ENCODE results near the gene TESK2. TPM values are rescaled to one million over a fixed set of nuclear protein-coding genes. Genes with fewer than 3 reads are reported as not detected.

TESK2 gene
- total RNA-seq, 3 donors from 2014 or later (not counting 1 experiment from before 2014, with no cell fraction given): 5.1 to 7.4 (median 6.0) TPM

GRCh38 chr1:45510972-45511527 lies 20.1 kb upstream of the TESK2 start:
- no peak overlapping the region for H3K4me3 Mint-ChIP-seq
- no peaks in the 10 kb centered on the region for H3K9me3 Mint-ChIP-seq
- TF ChIP-seq, protein P1, sequence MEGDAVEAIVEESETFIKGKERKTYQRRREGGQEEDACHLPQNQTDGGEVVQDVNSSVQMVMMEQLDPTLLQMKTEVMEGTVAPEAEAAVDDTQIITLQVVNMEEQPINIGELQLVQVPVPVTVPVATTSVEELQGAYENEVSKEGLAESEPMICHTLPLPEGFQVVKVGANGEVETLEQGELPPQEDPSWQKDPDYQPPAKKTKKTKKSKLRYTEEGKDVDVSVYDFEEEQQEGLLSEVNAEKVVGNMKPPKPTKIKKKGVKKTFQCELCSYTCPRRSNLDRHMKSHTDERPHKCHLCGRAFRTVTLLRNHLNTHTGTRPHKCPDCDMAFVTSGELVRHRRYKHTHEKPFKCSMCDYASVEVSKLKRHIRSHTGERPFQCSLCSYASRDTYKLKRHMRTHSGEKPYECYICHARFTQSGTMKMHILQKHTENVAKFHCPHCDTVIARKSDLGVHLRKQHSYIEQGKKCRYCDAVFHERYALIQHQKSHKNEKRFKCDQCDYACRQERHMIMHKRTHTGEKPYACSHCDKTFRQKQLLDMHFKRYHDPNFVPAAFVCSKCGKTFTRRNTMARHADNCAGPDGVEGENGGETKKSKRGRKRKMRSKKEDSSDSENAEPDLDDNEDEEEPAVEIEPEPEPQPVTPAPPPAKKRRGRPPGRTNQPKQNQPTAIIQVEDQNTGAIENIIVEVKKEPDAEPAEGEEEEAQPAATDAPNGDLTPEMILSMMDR (IDR thresholded peaks at IDR 0.05): no peak
- ATAC-seq (no peak), DNase-seq (no peak)
- Histone ChIP-seq H3K4me3 (ENCODE audit: low read length) (no peak overlapping the region), H3K9me3 (ENCODE audit: control insufficient read depth, insufficient read depth, low read length) (no peaks in the 10 kb centered on the region), H3K27ac (ENCODE audit: low read length) (no peak overlapping the region), H3K36me3 (ENCODE audit: control insufficient read depth, insufficient read depth, low read length) (peaks cover 62% of the 10 kb centered on the region), H3K4me1 (ENCODE audit: control insufficient read depth, insufficient read depth, low read length) (no peaks in the 10 kb centered on the region), H3K27me3 (ENCODE audit: control insufficient read depth, insufficient read depth, low read length) (no peaks in the 10 kb centered on the region)
- no peaks in the 10 kb centered on the region for H3K27me3 Mint-ChIP-seq (ENCODE audit: low read depth in 2 of 2)
- no peak overlapping the region for H3K27ac Mint-ChIP-seq
- 90% methylated on average over 4 of the region's 4 CpGs for WGBS (ENCODE audit: insufficient coverage)
- peaks cover 21% of the 10 kb centered on the region for H3K36me3 Mint-ChIP-seq
- intact Hi-C loops (cut with micrococcal nuclease): no loop called here
- H3K4me1 Mint-ChIP-seq: no peaks in the 10 kb centered on the region

DNA sequence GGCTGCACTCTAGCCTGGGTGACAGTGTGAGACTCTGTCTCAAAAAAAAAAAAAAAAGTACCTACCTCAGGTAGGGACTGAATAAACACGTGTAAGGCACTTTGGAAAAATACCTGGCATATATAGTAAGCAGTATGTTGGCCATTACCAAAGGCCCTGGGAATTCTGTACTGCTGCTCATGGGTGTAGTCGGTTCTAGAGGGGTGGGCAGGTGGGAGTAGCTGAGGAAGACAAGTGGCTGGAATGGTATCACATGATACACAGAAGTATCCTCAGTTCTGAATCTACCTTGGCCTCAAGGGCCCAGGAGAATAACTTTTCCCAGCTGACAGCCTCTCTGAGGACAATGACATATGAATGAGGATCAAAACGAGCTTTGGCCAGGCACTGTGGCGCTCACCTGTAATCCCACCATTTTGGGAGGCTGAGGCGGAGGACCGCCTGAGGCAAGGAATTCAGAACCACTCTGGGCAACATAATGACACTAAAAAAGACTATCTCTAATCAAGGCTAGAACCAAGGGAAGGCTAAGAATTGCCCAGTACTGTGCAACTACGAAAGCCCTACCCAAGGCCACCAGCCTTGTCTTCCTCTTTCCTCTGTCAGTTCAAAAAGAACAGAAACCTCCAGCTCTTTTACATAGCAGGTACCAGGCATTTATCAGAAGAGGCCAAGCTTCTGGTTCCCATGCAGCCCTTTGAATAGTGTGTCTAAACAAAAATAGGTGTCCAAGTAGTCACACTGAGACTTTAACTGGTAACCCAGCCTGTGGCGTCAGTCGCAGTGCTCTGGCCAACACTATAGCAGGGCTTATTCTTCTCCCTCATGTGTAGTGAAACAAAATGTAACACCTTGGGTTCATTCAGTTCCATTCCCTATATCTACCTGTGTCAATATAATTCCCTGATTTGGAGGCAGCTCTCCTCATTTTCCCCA lies 19.3 kb upstream of the TESK2 start:
- no peaks in the 10 kb centered on the region for H3K9me3 Mint-ChIP-seq
- Histone ChIP-seq H3K9me3 (ENCODE audit: control insufficient read depth, insufficient read depth, low read length) (no peaks in the 10 kb centered on the region), H3K36me3 (ENCODE audit: control insufficient read depth, insufficient read depth, low read length) (peaks cover 56% of the 10 kb centered on the region), H3K4me3 (ENCODE audit: low read length) (no peak overlapping the region), H3K4me1 (ENCODE audit: control insufficient read depth, insufficient read depth, low read length) (no peaks in the 10 kb centered on the region), H3K27me3 (ENCODE audit: control insufficient read depth, insufficient read depth, low read length) (no peaks in the 10 kb centered on the region), H3K27ac (ENCODE audit: low read length) (no peak overlapping the region)
- intact Hi-C loops (cut with micrococcal nuclease): no loop called here
- TF ChIP-seq, protein P1 (IDR thresholded peaks at IDR 0.05): no peak
- ATAC-seq: no peak
- no peak overlapping the region for H3K27ac Mint-ChIP-seq
- H3K27me3 Mint-ChIP-seq (ENCODE audit: low read depth in 2 of 2): no peaks in the 10 kb centered on the region
- H3K4me3 Mint-ChIP-seq: no peak overlapping the region
- peaks cover 18% of the 10 kb centered on the region for H3K36me3 Mint-ChIP-seq
- WGBS (ENCODE audit: insufficient coverage): 73% methylated on average over 9 of the region's 9 CpGs
- no peaks in the 10 kb centered on the region for H3K4me1 Mint-ChIP-seq
- DNase-seq: no peak

GRCh38 chr1:45508295-45509151 lies 17.6 kb upstream of the TESK2 start:
- TF ChIP-seq, protein P1 (IDR thresholded peaks at IDR 0.05): no peak
- H3K27me3 ChIP-seq (ENCODE audit: control insufficient read depth, insufficient read depth, low read length): no peaks in the 10 kb centered on the region
- H3K27ac Mint-ChIP-seq: no peak overlapping the region
- no peak overlapping the region for H3K4me3 Mint-ChIP-seq
- no peak overlapping the region for H3K4me3 ChIP-seq (ENCODE audit: low read length)
- H3K36me3 Mint-ChIP-seq: peaks cover 8% of the 10 kb centered on the region
- no peaks in the 10 kb centered on the region for H3K27me3 Mint-ChIP-seq (ENCODE audit: low read depth in 2 of 2)
- DNase-seq (no peak), ATAC-seq (no peak)
- no peaks in the 10 kb centered on the region for H3K9me3 Mint-ChIP-seq
- intact Hi-C loops (cut with micrococcal nuclease): no loop called here
- no peaks in the 10 kb centered on the region for H3K9me3 ChIP-seq (ENCODE audit: control insufficient read depth, insufficient read depth, low read length)
- no peaks in the 10 kb centered on the region for H3K4me1 ChIP-seq (ENCODE audit: control insufficient read depth, insufficient read depth, low read length)
- H3K36me3 ChIP-seq (ENCODE audit: control insufficient read depth, insufficient read depth, low read length): peaks cover 43% of the 10 kb centered on the region
- no peaks in the 10 kb centered on the region for H3K4me1 Mint-ChIP-seq
- H3K27ac ChIP-seq (ENCODE audit: low read length): no peak overlapping the region
- 89% methylated on average over 14 of the region's 15 CpGs for WGBS (ENCODE audit: insufficient coverage)
